BE2C (cell line): ENCODE results near the gene SHROOM1.
A peak's percentile ranks its signal among the peaks of the same experiment; 100 is the strongest.

Experiments used
- DNase-seq: peaks from one replicate; pipeline ENCODE4 v3.0.0-alpha.2; 2020
- H3K27me3 ChIP-seq: fragments of 250-450 bp; sonication (Bioruptor Pico); 2 replicates; pipeline ENCODE4 v1.5.1; 2020; ENCODE audit warnings: mild to moderate bottlenecking
- H3K36me3 ChIP-seq: fragments of 250-450 bp; sonication (Bioruptor Pico); 2 replicates; pipeline ENCODE4 v1.5.1; 2020; ENCODE audit warnings: mild to moderate bottlenecking
- H3K4me1 ChIP-seq: fragments of 250-450 bp; sonication (Bioruptor Pico); 2 replicates; pipeline ENCODE4 v1.5.1; 2020
- H3K4me3 ChIP-seq: 2 replicates; pipeline ENCODE4 v1.5.1; 2011; ENCODE audit warnings: low read depth, low read length
- H3K9me3 ChIP-seq: fragments of 250-450 bp; sonication (Bioruptor Pico); 2 replicates; pipeline ENCODE4 v1.5.1; 2020
- TF ChIP-seq, protein P1 (sequence below): IDR thresholded peaks from 2 replicates; pipeline ENCODE4 v1.5.1; 2012; ENCODE audit warnings: mild to moderate bottlenecking, low read depth, low read length

Gene SHROOM1

DNA sequence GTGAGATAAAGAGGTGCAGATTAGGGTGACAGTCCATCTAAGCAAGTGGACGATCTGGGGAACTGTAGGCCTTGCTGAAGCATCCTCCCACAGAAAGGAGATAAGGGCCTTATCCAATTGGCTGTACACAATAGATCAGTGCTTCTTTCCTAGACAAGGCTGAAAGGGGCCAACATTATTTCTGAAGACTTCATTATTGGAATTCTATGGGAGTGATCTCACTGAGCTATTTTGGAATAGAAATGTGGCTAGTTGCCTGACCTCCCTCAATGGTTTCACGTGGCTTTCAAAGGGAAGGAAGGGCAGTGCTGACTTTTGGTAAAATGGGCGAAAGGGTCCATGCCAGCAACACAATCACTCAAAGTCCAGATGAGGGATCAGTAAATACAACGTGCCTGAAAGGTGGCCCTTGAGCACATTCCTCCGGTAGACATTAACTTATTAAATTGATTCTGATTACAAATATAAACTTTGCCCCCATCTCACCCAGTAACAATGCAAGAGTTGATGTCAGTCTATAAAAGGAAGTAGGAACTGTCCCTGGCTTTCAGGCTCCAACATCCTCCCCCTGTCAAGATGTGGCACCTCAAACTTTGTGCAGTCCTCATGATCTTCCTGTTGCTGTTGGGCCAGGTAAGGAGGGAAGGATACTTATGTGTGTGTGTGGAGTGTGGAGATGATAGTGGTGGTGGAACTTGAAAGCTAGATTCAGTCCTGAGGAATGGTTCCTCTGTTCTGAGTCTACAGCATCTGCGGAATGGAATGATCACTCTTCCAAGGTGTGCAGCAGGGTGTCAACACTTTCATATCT is 42.9 kb upstream of the SHROOM1 start, which contains the start of gene LEAP2:
Gene LEAP2, plus strand, starts transcription at position 550 of the 811 bp plus-strand sequence. Its CDS starts 27 bp downstream, at position 577.
- peaks cover 6% of the 10 kb centered on the region for H3K4me1 ChIP-seq
- H3K9me3 ChIP-seq, result no peaks in the 10 kb centered on the region
- no peaks in the 10 kb centered on the region for H3K27me3 ChIP-seq
- no peak within 1 kb of the TSS for H3K4me3 ChIP-seq
- no peak for DNase-seq
- H3K36me3 ChIP-seq, result peaks cover 44% of the 10 kb centered on the region
- TF ChIP-seq, protein P1, sequence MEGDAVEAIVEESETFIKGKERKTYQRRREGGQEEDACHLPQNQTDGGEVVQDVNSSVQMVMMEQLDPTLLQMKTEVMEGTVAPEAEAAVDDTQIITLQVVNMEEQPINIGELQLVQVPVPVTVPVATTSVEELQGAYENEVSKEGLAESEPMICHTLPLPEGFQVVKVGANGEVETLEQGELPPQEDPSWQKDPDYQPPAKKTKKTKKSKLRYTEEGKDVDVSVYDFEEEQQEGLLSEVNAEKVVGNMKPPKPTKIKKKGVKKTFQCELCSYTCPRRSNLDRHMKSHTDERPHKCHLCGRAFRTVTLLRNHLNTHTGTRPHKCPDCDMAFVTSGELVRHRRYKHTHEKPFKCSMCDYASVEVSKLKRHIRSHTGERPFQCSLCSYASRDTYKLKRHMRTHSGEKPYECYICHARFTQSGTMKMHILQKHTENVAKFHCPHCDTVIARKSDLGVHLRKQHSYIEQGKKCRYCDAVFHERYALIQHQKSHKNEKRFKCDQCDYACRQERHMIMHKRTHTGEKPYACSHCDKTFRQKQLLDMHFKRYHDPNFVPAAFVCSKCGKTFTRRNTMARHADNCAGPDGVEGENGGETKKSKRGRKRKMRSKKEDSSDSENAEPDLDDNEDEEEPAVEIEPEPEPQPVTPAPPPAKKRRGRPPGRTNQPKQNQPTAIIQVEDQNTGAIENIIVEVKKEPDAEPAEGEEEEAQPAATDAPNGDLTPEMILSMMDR, result no peak

DNA sequence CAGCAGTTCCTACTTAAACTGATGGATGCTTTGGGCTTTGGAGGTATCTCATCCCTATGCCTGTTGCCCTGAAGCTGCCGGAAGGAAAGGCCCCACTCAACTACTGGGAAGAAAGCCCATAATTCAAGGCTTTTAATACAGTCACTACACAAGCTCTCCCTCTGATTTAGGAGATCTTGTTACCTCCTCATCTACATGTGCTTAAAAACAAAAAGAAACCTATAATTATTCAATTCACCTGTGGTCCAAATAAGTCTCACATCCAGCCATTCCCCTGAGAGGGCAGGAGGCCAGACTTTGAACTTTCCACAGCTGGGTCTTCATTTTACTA is 42.3 kb upstream of the SHROOM1 start:
- no peak for DNase-seq
- no peak overlapping the region for H3K4me3 ChIP-seq
- no peaks in the 10 kb centered on the region for H3K9me3 ChIP-seq
- peaks cover 47% of the 10 kb centered on the region for H3K36me3 ChIP-seq
- TF ChIP-seq, protein P1, result no peak
- H3K4me1 ChIP-seq, result peaks cover under 1% of the 10 kb centered on the region; the same call in 1 of the 2 replicates
- H3K27me3 ChIP-seq, result no peaks in the 10 kb centered on the region

DNA sequence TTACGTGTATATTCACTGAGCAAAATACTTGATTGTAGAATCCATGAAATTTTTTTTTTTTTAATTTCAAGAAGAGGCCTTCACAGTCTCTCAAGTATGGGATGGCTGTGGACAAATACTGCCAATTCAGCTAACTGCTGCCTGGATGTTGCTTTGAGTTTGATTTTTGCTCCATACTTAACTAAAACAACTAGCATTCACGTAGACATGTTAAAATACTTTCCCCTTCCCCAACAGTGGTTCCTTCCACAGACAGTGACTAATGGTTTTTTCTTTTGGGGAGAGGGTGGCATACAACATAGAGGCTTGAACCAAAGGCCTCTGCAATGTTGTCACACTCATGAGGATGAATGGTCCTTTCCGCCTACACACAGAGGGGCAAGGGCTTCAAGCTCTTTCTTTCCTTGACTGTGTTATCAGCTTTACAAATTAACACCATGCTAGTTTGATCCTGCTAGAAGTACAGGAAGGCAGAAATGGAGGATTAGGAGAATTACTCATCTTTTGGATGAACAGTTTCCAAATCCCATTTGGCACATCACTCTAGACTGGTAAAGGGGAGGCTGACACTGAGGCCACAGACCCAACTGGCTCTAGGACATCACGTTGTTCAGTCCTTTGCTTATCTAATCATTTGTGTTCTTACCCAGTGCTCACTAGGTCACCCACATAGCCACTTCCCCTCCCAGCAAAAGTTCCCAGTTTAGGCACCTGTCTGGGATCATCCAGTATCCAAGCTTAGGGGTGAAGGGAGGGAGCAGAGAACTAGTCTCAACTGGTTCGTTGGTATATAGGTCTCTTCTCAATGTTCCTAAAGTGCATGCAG is 41.2 kb upstream of the SHROOM1 start:
- Histone ChIP-seq H3K27me3 (no peaks in the 10 kb centered on the region), H3K9me3 (no peaks in the 10 kb centered on the region), H3K36me3 (peaks cover 56% of the 10 kb centered on the region), H3K4me3 (no peak overlapping the region), H3K4me1 (peaks cover 3% of the 10 kb centered on the region; the same call in 1 of the 2 replicates)
- DNase-seq, result no peak
- TF ChIP-seq, protein P1, result no peak

DNA sequence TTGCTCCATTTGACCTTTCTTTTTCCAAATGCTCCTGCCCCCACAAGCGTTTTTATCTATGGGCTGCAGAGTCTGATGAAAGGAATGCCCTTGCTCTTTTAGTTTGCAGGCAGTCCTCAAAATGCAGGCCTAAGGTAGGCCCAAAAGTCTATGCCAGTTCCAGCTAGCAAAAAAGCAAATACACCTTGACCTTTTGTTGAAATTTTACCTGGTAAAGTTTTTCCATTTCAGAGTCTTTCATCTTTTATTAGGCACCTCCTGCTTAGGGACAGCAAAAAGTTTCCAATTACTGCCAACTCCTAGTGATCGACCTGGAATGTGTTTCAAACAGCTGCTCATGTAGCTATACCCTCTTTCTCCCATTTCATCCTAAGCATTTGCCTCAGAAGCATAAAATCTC is 40.4 kb upstream of the SHROOM1 start:
- H3K4me3 ChIP-seq, result no peak overlapping the region
- no peaks in the 10 kb centered on the region for H3K27me3 ChIP-seq
- H3K36me3 ChIP-seq, result peaks cover 54% of the 10 kb centered on the region
- no peaks in the 10 kb centered on the region for H3K9me3 ChIP-seq
- DNase-seq, result no peak
- peaks cover 3% of the 10 kb centered on the region; the same call in 1 of the 2 replicates for H3K4me1 ChIP-seq
- TF ChIP-seq, protein P1, result no peak

DNA sequence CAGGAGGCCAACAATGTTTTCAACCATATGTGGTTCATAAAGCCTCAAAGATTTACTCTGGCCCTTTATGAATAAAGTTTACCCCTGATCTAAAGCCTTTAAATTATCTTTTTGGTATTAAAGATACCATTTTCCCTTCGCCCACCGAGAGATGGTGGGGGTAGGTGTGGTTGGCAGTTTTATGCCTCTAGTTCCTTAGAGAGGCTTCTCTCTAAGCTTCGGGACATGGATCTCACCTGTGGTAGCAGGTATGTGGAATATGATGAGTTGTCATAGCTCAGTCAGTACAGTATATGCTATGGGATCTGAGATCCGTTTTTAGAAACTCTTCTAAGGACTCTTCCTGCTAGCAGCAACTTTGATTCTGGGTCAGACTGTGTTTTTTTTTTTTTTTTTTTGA is 38.3 kb upstream of the SHROOM1 start:
- Histone ChIP-seq H3K4me3 (no peak overlapping the region), H3K9me3 (no peaks in the 10 kb centered on the region), H3K4me1 (peaks cover 3% of the 10 kb centered on the region; the same call in 1 of the 2 replicates), H3K36me3 (peaks cover 49% of the 10 kb centered on the region), H3K27me3 (no peaks in the 10 kb centered on the region)
- TF ChIP-seq, protein P1, result no peak
- DNase-seq, result no peak

DNA sequence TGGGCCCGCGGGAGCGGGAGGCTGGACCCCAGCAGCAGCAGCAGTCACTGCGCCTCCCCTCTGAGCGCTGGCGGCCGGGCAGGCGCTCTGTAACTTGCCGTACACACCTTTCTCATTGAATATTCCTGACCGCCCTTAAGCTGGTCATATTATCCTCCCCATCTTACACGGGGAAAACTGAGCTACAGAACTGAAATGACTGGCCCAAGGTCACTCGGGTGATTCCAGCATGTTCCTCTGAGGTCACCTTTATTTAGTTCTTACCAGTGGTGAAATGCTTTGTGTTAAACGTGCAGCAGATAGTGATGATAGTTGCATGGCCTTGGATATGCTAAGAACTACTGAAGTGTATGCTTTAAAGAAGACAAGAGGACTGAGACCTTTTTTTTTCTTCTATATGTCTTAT is 36.6 kb upstream of the SHROOM1 start:
- peaks cover 3% of the 10 kb centered on the region; the same call in 1 of the 2 replicates for H3K4me1 ChIP-seq
- TF ChIP-seq, protein P1, result no peak
- no peaks in the 10 kb centered on the region for H3K9me3 ChIP-seq
- H3K4me3 ChIP-seq, result peak overlapping the region; percentile 91
- no peak for DNase-seq
- H3K27me3 ChIP-seq, result no peaks in the 10 kb centered on the region
- peaks cover 46% of the 10 kb centered on the region for H3K36me3 ChIP-seq
